GM23248 (cell line): ENCODE results near the gene SORD. TPM values are rescaled to one million over a fixed set of nuclear protein-coding genes. Genes with fewer than 3 reads are reported as not detected.
A peak's percentile ranks its signal among the peaks of the same experiment; 100 is the strongest.
"Not testable (repeated sequence)": the region's sequence is repeated elsewhere in the genome, so short reads cannot be mapped to it uniquely, and the experiment has no call there.

Experiments
- DNase-seq: peaks from one replicate; pipeline ENCODE4 v3.0.0-alpha.2; 2015
- H2AFZ ChIP-seq: fragments of 200-600 bp; sonication (generic); 2 replicates; pipeline ENCODE4 v1.6.1; 2016; ENCODE audit warnings: antibody characterized with exemption
- H3F3A ChIP-seq: fragments of 200-600 bp; sonication (generic); 2 replicates; pipeline ENCODE4 v1.6.1; 2016; ENCODE audit warnings: mild to moderate bottlenecking, antibody characterized with exemption, mixed run types; ENCODE audit not compliant: insufficient read depth
- H3K27ac ChIP-seq: fragments of 200-600 bp; sonication (generic); 2 replicates; pipeline ENCODE4 v1.5.1; 2016; ENCODE audit warnings: mild to moderate bottlenecking
- H3K27me3 ChIP-seq: fragments of 200-600 bp; sonication (generic); replicated peaks from 2 replicates; pipeline ENCODE4 v1.6.1; 2016; ENCODE audit warnings: mild to moderate bottlenecking; ENCODE audit not compliant: insufficient read depth
- H3K36me3 ChIP-seq: fragments of 200-600 bp; sonication (generic); 2 replicates; pipeline ENCODE4 v1.6.1; 2016; ENCODE audit warnings: low read depth, mild to moderate bottlenecking
- H3K4me1 ChIP-seq: fragments of 200-600 bp; sonication (generic); 2 replicates; pipeline ENCODE4 v1.6.1; 2016; ENCODE audit warnings: mild to moderate bottlenecking; ENCODE audit not compliant: insufficient read depth
- H3K4me2 ChIP-seq: fragments of 200-600 bp; sonication (generic); one replicate; pipeline ENCODE4 v1.6.1; 2016; ENCODE audit warnings: mild to moderate bottlenecking; ENCODE audit not compliant: unreplicated experiment
- H3K4me3 ChIP-seq: fragments of 200-600 bp; sonication (generic); 2 replicates; pipeline ENCODE4 v1.5.1; 2016; ENCODE audit warnings: mild to moderate bottlenecking
- H3K79me2 ChIP-seq: fragments of 200-600 bp; sonication (generic); 2 replicates; pipeline ENCODE4 v1.6.1; 2016; ENCODE audit warnings: mild to moderate bottlenecking; ENCODE audit not compliant: insufficient read depth
- H3K9ac ChIP-seq: fragments of 200-600 bp; sonication (generic); 2 replicates; pipeline ENCODE4 v1.6.1; 2016; ENCODE audit warnings: mild to moderate bottlenecking
- H3K9me2 ChIP-seq: fragments of 200-600 bp; sonication (generic); 2 replicates; pipeline ENCODE4 v1.6.1; 2016; ENCODE audit warnings: mixed run types, mild to moderate bottlenecking, moderate library complexity; ENCODE audit not compliant: insufficient read depth
- H3K9me3 ChIP-seq: fragments of 200-600 bp; sonication (generic); one replicate; pipeline ENCODE4 v1.6.1; 2017; ENCODE audit warnings: low read depth
- H4K20me1 ChIP-seq: fragments of 200-600 bp; sonication (generic); 2 replicates; pipeline ENCODE4 v1.6.0; 2016; ENCODE audit not compliant: insufficient read depth
- EZH2 ChIP-seq: fragments of 200-600 bp; sonication (generic); IDR thresholded peaks from 2 replicates; pipeline ENCODE4 v1.6.1; 2018; ENCODE audit warnings: antibody characterized with exemption, mild to moderate bottlenecking; ENCODE audit not compliant: insufficient read depth, poor library complexity, severe bottlenecking
- EZH2phosphoT487 ChIP-seq: fragments of 200-600 bp; sonication (generic); IDR thresholded peaks from 2 replicates; pipeline ENCODE4 v1.6.1; 2018; ENCODE audit warnings: antibody characterized with exemption, moderate library complexity, mild to moderate bottlenecking, low read depth; ENCODE audit not compliant: insufficient read depth
- WGBS, 2 experiments: methylation state at CpG; one replicate each; pipeline ENCODE4 v1.1.6; 2015 to 2017; ENCODE audit warnings: low lambda C conversion rate in 2 of 2, low coverage in 1 of 2; ENCODE audit errors: missing lambda C conversion rate in 2 of 2; 5-methylcytosine and 5-hydroxymethylcytosine counted together
- in situ Hi-C: fragments of 300-500 bp; cut with MboI; formaldehyde crosslinking; loops from 2 replicates; pipeline ENCODE4 v1.15.0; 2020
- polyA plus RNA-seq: library from polyadenylated mRNA; unstranded; fragments of >200 nt; fragmentation: Nextera tagmentation; extraction: Ambion mirVana; gene quantifications from 2 replicates; pipeline ENCODE4 v1.2.1, GENCODE V29; 2016
- total RNA-seq: library from RNA; depleted of rRNA; stranded (reverse); fragments of >200 nt; shearing (Covaris generic); gene quantifications from 2 replicates; pipeline ENCODE4 v1.2.3, GENCODE V29; 2014; rRNA removed

The SORD gene
- total RNA-seq (12.9 and 14.2 TPM in 2 replicates), polyA plus RNA-seq (10.9 and 12.0 TPM in 2 replicates)

DNA sequence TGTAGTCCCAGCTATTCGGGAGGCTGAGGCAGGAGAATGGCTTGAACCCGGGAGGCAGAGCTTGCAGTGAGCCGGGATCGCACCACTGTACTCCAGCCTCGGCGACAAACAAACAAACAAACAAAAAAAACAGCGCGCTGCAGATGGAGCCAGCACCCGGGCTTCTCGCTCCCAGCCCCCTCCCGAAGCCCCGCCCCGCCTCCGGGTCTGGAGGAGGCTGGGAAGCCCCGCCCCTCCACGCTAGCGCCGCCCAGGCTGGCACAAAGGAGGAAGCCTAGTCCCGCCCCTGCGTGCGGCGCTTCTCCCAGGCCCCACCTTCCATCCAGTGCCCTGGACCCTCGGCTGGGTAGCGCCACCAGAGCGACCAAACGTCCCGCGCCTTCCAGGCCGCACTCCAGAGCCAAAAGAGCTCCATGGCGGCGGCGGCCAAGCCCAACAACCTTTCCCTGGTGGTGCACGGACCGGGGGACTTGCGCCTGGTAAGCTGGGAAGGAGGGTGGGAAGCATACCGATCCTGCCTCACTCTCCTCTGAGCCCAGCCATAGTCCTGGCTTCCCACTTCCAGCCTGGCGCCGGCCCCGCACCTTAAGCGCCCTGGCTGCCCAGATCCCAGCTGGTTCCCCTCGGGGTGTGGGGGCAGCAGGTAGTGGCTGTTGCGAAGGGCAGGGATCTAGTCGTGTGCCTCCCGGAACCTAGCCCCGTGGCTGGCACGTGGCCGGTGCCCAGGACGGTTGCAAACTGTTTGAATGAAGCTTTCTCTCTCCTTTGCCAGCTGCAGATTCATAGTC is at the start of gene SORD:
Gene SORD, plus strand, starts transcription at position 325 of the 788 bp plus-strand sequence. Its CDS starts 89 bp downstream, at position 414.
- Histone ChIP-seq H3K9me3 (no peaks in the 10 kb centered on the region), H3K27me3 (0 out of 2 replicates have a peak, but pooled peaks cover 9% of the 10 kb centered on the region), H3K36me3 (no peaks in the 10 kb centered on the region), H3K27ac (peak within 1 kb of the TSS; percentile 26), H3K4me2 (peak within 1 kb of the TSS; percentile 92), H2AFZ (peak within 1 kb of the TSS; percentile 96), H4K20me1 (no peaks in the 10 kb centered on the region), H3K9ac (peak within 1 kb of the TSS; percentile 79), H3K4me1 (peaks cover 10% of the 10 kb centered on the region; the same call in 1 of the 2 replicates), H3K9me2 (no peaks in the 10 kb centered on the region), H3K79me2 (no peaks in the 10 kb centered on the region), H3F3A (0 out of 2 replicates have a peak, but pooled peaks cover 8% of the 10 kb centered on the region), H3K4me3 (peak within 1 kb of the TSS; percentile 89)
- TF ChIP-seq EZH2phosphoT487 (no peak), EZH2 (no peak)
- in situ Hi-C loops, result loop anchor here (10.0 kb wide), 1 partner anchor 168 kb away; no protein-coding TSS in a partner anchor
- WGBS, 2 experiments, result 1 to 4% methylated on average over 29 to 41 of the region's 48 CpGs
- DNase-seq, result peak; percentile 93

DNA sequence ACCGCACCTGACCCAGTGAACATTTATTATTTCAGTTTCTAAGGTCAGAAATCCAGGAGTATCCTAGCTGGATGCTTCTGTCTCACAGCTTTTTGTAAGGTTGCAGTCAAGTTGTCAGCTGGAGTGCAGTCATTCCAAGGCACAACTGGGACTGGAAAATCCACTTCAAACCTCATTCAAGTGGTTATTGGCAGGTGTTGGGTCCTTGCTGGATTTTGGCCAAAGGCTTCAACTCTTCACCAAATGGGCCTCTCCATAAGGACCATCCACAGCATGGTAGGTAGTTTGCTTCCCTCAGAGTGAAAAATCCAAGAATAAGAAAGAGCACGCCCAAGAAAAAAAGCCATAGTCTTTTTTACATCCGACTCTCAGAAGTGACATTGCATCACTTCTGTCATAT is 46.8 kb upstream of the SORD start:
- H3K9ac ChIP-seq, DNase-seq, H3K36me3 ChIP-seq, H2AFZ ChIP-seq, H3K4me2 ChIP-seq, H3K27ac ChIP-seq, H4K20me1 ChIP-seq, H3K4me1 ChIP-seq, H3K4me3 ChIP-seq, H3F3A ChIP-seq, H3K9me3 ChIP-seq, in situ Hi-C loops, H3K9me2 ChIP-seq, H3K79me2 ChIP-seq: not testable (repeated sequence)
- 35 to 39% methylated on average over 3 of the region's 3 CpGs for WGBS, 2 experiments
- peaks cover 14% of the 10 kb centered on the region; the same call in 1 of the 2 replicates for H3K27me3 ChIP-seq

DNA sequence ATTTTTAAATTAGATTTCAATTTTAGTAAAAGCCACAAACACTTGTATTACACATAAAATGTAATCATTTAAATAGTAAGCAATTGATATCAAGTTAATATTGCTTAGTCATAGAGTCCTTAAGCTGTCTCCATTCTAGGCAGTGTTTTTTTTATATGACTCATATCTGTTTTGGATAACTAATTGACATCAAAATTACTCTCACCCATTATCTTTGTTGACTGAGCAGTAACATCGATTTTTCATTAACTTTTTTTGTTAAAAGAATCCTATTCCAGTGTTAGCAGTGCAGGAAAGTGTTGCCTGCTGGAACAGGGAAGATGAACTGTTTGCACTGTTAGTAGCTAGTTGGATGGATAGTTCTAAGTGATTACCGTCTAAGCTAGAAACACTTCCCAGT is 45.2 kb upstream of the SORD start:
- DNase-seq, H3K4me3 ChIP-seq, H3K36me3 ChIP-seq, in situ Hi-C loops, H3K9me3 ChIP-seq, H3K9me2 ChIP-seq, H3K9ac ChIP-seq, H3K4me2 ChIP-seq, H2AFZ ChIP-seq, H3K4me1 ChIP-seq, H3K27ac ChIP-seq, H3K79me2 ChIP-seq, H3F3A ChIP-seq, H4K20me1 ChIP-seq: not testable (repeated sequence)
- H3K27me3 ChIP-seq, result peaks cover 14% of the 10 kb centered on the region; the same call in 1 of the 2 replicates
- 54 to 60% methylated on average over 2 of the region's 2 CpGs for WGBS, 2 experiments

DNA sequence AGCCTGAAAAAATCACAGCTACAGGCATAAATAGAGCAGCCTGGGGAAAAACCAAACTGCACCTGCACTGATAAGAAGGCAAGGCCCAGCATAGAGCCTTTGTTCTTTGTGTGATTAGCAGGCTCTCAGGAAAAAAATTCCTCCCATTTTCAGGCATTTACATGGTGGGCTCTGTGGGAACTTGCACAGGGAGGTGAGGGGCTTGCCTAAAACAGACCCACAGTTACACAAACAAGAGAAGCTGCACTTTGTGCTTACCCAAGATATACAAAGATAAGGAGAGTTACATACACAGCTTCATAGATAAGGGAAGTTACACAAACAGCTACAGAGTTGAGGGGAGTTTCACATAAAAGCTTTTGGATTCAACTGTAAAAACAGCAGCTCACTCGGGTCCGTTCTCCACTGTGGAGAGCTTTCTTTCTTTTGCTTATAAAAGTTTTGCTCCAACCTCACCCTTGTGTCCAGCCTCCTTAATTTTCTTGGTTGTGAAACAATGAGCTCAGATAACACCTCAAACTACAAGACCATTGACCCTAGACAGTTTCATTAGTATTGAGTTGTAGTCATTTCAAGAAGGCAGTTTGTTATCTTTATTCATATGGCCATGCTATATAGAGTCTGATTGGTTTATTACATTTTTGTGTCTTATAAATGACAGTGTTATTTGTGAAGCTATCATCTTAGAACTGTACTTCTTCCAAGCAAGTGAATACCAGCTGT is 43.2 kb upstream of the SORD start:
- peaks cover 17% of the 10 kb centered on the region; the same call in 1 of the 2 replicates for H3K27me3 ChIP-seq
- H3K9me3 ChIP-seq, DNase-seq, H3K4me1 ChIP-seq, H2AFZ ChIP-seq, H4K20me1 ChIP-seq, H3K27ac ChIP-seq, H3K9ac ChIP-seq, H3F3A ChIP-seq, H3K36me3 ChIP-seq, H3K4me3 ChIP-seq, H3K79me2 ChIP-seq, H3K9me2 ChIP-seq, in situ Hi-C loops, H3K4me2 ChIP-seq: not testable (repeated sequence)
- WGBS, 2 experiments, result 40 to 52% methylated on average over 2 of the region's 2 CpGs

DNA sequence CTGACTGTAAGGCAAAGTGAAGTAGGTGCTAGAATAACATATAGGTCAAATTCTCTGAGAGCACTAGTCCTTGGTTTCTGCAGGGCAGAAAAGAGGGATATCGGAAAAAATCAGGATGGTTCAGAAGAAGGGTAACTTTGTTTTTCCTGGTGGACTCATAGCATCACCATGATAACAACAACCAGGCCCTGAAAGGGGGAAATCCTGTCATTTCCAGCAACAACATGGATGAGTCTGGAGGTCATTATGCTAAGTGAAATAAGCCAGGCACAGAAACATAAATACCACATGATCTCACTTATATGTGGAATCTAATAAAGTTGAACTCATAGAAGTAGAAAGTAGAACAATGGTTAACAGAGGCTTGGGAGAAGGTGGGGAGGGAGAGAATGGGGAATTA is 38.9 kb upstream of the SORD start:
- H2AFZ ChIP-seq, H3K4me1 ChIP-seq, H3K79me2 ChIP-seq, in situ Hi-C loops, H3K9ac ChIP-seq, H3F3A ChIP-seq, H4K20me1 ChIP-seq, DNase-seq, H3K9me3 ChIP-seq, H3K4me3 ChIP-seq, H3K36me3 ChIP-seq, H3K27ac ChIP-seq, H3K9me2 ChIP-seq, H3K4me2 ChIP-seq, H3K27me3 ChIP-seq: not testable (repeated sequence)
- WGBS, 2 experiments, result 3 to 8% methylated on average over 1 of the region's 1 CpG

DNA sequence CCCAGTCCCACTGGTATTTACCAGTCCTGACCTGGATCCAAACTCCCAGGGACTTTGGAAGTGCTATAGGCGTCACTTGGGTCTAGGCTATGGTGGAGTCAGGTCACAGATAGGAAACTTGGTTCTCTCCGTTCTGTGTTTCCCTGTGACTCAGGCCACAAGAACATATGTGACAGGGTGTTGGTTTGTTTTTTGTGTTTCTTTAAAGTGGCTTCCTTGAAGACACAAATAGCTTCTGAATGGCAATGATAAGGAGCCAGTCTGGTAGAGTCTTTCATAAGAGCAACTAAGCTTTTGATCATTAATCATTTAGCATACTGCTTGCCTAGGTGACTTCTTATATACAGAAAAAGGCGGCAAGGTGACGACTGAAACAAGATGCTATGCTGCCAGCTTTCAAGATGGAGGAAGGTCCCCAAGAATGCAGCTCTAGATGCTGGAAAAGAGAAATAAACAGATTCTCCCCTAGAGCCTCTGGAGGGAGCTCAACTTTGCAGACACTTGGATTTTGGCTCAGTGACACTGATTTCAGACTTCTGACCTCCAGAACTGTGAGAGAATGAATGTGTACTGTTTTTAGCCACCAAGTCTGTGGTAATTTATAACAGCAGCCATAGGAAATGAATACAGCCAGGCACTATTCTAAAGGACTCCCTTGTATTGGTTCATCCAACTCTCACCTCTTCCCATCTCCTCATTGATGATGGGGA is 36.5 kb upstream of the SORD start:
- H2AFZ ChIP-seq, H3K36me3 ChIP-seq, H3K9me2 ChIP-seq, in situ Hi-C loops, H4K20me1 ChIP-seq, H3K9ac ChIP-seq, H3K4me2 ChIP-seq, DNase-seq, H3K4me1 ChIP-seq, H3K27ac ChIP-seq, H3K79me2 ChIP-seq, H3K9me3 ChIP-seq, H3F3A ChIP-seq, H3K4me3 ChIP-seq: not testable (repeated sequence)
- WGBS, 2 experiments, result 21% methylated on average over 4 of the region's 4 CpGs
- 0 out of 2 replicates have a peak, but pooled peaks cover 11% of the 10 kb centered on the region for H3K27me3 ChIP-seq
